Lung (tissue), 12 donors: ENCODE results near the gene SEZ6L. TPM values are rescaled to one million over a fixed set of nuclear protein-coding genes. Genes with fewer than 3 reads are reported as not detected.

Source experiments
- ATAC-seq: fragments of 200-7000 bp; cut with Tn5 transposase; one replicate; pipeline ENCODE4 v1.9.1; 2020; ENCODE audit warnings: moderate number of reproducible peaks; ENCODE audit not compliant: insufficient read depth, low FRiP score
- DNase-seq, 3 donors: peaks; one replicate each; pipeline ENCODE4 v3.0.0-alpha.2; 2013 to 2017
- H3K27ac ChIP-seq, 2 donors: one replicate each; pipeline ENCODE4 v1.5.1; 2013; ENCODE audit warnings: mild to moderate bottlenecking in 2 of 2, moderate library complexity in 2 of 2, control low read depth in 1 of 2, inconsistent platforms in 1 of 2, low read depth in 1 of 2, low read length in 1 of 2
- H3K27me3 ChIP-seq, 3 donors: one replicate each; pipeline ENCODE4 v1.5.1; 2013; ENCODE audit warnings: low read length in 2 of 3; ENCODE audit not compliant: control insufficient read depth in 3 of 3, insufficient read depth in 3 of 3
- H3K36me3 ChIP-seq, 4 donors: one replicate each; pipeline ENCODE4 v1.5.1; 2013; ENCODE audit warnings: low read length in 4 of 4, mild to moderate bottlenecking in 1 of 4, moderate library complexity in 1 of 4; ENCODE audit not compliant: control insufficient read depth in 4 of 4, insufficient read depth in 4 of 4
- H3K4me1 ChIP-seq, 5 donors: one replicate each; pipeline ENCODE4 v1.5.1; 2013; ENCODE audit warnings: low read length in 5 of 5, mild to moderate bottlenecking in 2 of 5, moderate library complexity in 1 of 5; ENCODE audit not compliant: control insufficient read depth in 5 of 5, insufficient read depth in 5 of 5
- H3K4me3 ChIP-seq: one replicate; pipeline ENCODE4 v1.5.1; 2013; ENCODE audit warnings: mild to moderate bottlenecking, control low read depth, moderate library complexity
- H3K9ac ChIP-seq, 2 donors: one replicate each; pipeline ENCODE4 v1.5.1; 2013; ENCODE audit warnings: low read length in 2 of 2, control low read depth in 1 of 2; ENCODE audit not compliant: insufficient read depth in 1 of 2
- H3K9me3 ChIP-seq, 4 donors: one replicate each; pipeline ENCODE4 v1.5.1; 2013; ENCODE audit warnings: low read length in 3 of 4, mild to moderate bottlenecking in 1 of 4, moderate library complexity in 1 of 4; ENCODE audit not compliant: control insufficient read depth in 4 of 4, insufficient read depth in 3 of 4
- CTCF ChIP-seq: IDR thresholded peaks from 2 replicates; pipeline ENCODE4 v1.5.1; 2012; ENCODE audit warnings: mild to moderate bottlenecking; ENCODE audit errors: control extremely low read depth, extremely low read depth
- WGBS, 2 donors: extraction: QIAGEN DNeasy Blood & Tissue Kit; methylation state at CpG; one replicate each; pipeline ENCODE4 v1.1.7; 2013; 5-methylcytosine and 5-hydroxymethylcytosine counted together
- polyA plus RNA-seq, 2 donors: library from polyadenylated mRNA; stranded (reverse); fragments of 200-250 nt; gene quantifications; one replicate each; pipeline ENCODE4 v1.2.1, GENCODE V29; 2013
- total RNA-seq, 2 donors: library from RNA; depleted of rRNA in 1 of 2; stranded (reverse); fragments of >200 nt in 1 of 2; gene quantifications; one replicate each; pipeline ENCODE4 v1.2.1, GENCODE V29; 2014 to 2021
- donor health status: control.
- donor health status: control.
- donor health status: Bipolar disorder and iron deficiency.
- donor health status: healthy.
- donor health status: DM: yes; HTN: yes; CAD: no.

The SEZ6L gene
- total and polyA plus RNA-seq, 4 donors = 0.02 to 0.46 (median 0.08) TPM

- 79 to 91% methylated on average over 4 of the region's 4 CpGs for WGBS, 2 donors
- Histone ChIP-seq H3K27ac (no peak overlapping the region), H3K4me3 (no peak overlapping the region), H3K4me1 (no peaks in the 10 kb centered on the region), H3K36me3 (no peaks in the 10 kb centered on the region), H3K27me3 (peaks cover 0 to 5% (median 4%) of the 10 kb centered on the region in 3 donors), H3K9ac (no peak overlapping the region), H3K9me3 (no peaks in the 10 kb centered on the region)
- no peak for TF ChIP-seq CTCF
- no peak for DNase-seq
- no peak for ATAC-seq
Measured at GRCh38 chr22:26336773-26337172, 167.5 kb downstream of the SEZ6L start.

- no peaks in the 10 kb centered on the region for H3K9me3 ChIP-seq
- no peak overlapping the region for H3K4me3 ChIP-seq
- H3K36me3 ChIP-seq = no peaks in the 10 kb centered on the region
- peaks cover 0 to 5% (median 4%) of the 10 kb centered on the region in 3 donors for H3K27me3 ChIP-seq
- DNase-seq = no peak
- no peak for TF ChIP-seq CTCF
- H3K27ac ChIP-seq = no peak overlapping the region
- WGBS, 2 donors = 83 to 88% methylated on average over 6 of the region's 6 CpGs
- no peak for ATAC-seq
- no peaks in the 10 kb centered on the region for H3K4me1 ChIP-seq
- H3K9ac ChIP-seq = no peak overlapping the region
Measured at GRCh38 chr22:26339755-26340154, 170.5 kb downstream of the SEZ6L start.

GRCh38 chr22:26342745-26343410 lies 173.6 kb downstream of the SEZ6L start:
- H3K9me3 ChIP-seq = peaks cover 0 to 6% (median 0%) of the 10 kb centered on the region in 4 donors
- no peak for TF ChIP-seq CTCF
- DNase-seq = no peak
- ATAC-seq = no peak
- WGBS, 2 donors = 51 to 71% methylated on average over 6 of the region's 6 CpGs
- H3K27ac ChIP-seq = no peak overlapping the region
- H3K36me3 ChIP-seq = no peaks in the 10 kb centered on the region
- H3K4me3 ChIP-seq = no peak overlapping the region
- H3K9ac ChIP-seq = no peak overlapping the region
- H3K27me3 ChIP-seq = peaks cover 2 to 5% (median 4%) of the 10 kb centered on the region in 3 donors
- no peaks in the 10 kb centered on the region for H3K4me1 ChIP-seq

GRCh38 chr22:26345496-26345895 lies 176.2 kb downstream of the SEZ6L start:
- no peak for TF ChIP-seq CTCF
- peaks cover 0 to 6% (median 0%) of the 10 kb centered on the region in 4 donors for H3K9me3 ChIP-seq
- no peak overlapping the region for H3K4me3 ChIP-seq
- no peaks in the 10 kb centered on the region for H3K4me1 ChIP-seq
- ATAC-seq = no peak
- WGBS, 2 donors = 80 to 86% methylated on average over 3 of the region's 3 CpGs
- no peak for DNase-seq
- H3K27me3 ChIP-seq = peaks cover 0 to 2% (median 1%) of the 10 kb centered on the region in 3 donors
- no peaks in the 10 kb centered on the region for H3K36me3 ChIP-seq
- no peak overlapping the region for H3K27ac ChIP-seq
- no peak overlapping the region for H3K9ac ChIP-seq
